ENCODE data around the gene TAS2R39. TPM values are rescaled to one million over a fixed set of nuclear protein-coding genes. Genes with fewer than 3 reads are reported as not detected.

TAS2R39 gene
- total RNA-seq, 1 experiment from 2014 or later: not detected

Other genes with a start within 250 kb of the TAS2R39 start
- not detected in 2 replicates for gene TRPV5, start 249.7 kb upstream of the TAS2R39 start, total RNA-seq (2022)
- gene LLCFC1, start 243.9 kb upstream of the TAS2R39 start, total RNA-seq (2022): not detected in 2 replicates
- gene KEL, start 221.1 kb upstream of the TAS2R39 start, total RNA-seq (2022): 0.35 TPM in 1 of 2 replicates, not detected in the other
- not detected in 2 replicates for gene OR9A2, start 156.3 kb upstream of the TAS2R39 start, total RNA-seq (2022)
- not detected in 2 replicates for gene OR6V1, start 131.1 kb upstream of the TAS2R39 start, total RNA-seq (2022)
- not detected in 2 replicates for gene PIP, start 51.3 kb upstream of the TAS2R39 start, total RNA-seq (2022)
- gene TAS2R40, start 38.6 kb downstream of the TAS2R39 start, total RNA-seq (2022): not detected in 2 replicates
- gene GSTK1, start 80.0 kb downstream of the TAS2R39 start, total RNA-seq (2022): 127 and 134 TPM in 2 replicates
- gene TMEM139, start 101.5 kb downstream of the TAS2R39 start, total RNA-seq (2022): 19.1 and 26.2 TPM in 2 replicates
- gene CASP2, start 104.9 kb downstream of the TAS2R39 start, total RNA-seq (2022): 51.7 and 62.0 TPM in 2 replicates
- 1.8 and 1.9 TPM in 2 replicates for gene CLCN1, start 132.7 kb downstream of the TAS2R39 start, total RNA-seq (2022)
- gene FAM131B, start 179.3 kb downstream of the TAS2R39 start, total RNA-seq (2022): 20.2 and 22.3 TPM in 2 replicates
- 147 and 160 TPM in 2 replicates for gene ZYX, start 197.9 kb downstream of the TAS2R39 start, total RNA-seq (2022)
- gene EPHA1, start 225.4 kb downstream of the TAS2R39 start, total RNA-seq (2022): 66.6 and 69.2 TPM in 2 replicates